GM12878 (cell line): ENCODE data around the gene SPOP. TPM values are rescaled to one million over a fixed set of nuclear protein-coding genes. Genes with fewer than 3 reads are reported as not detected.
A peak's percentile ranks its signal among the peaks of the same experiment; 100 is the strongest.

ENCODE experiments used
- ATF7 ChIP-seq: fragments of 450-650 bp; IDR thresholded peaks from 2 replicates; pipeline ENCODE4 v1.6.1; 2016; ENCODE audit warnings: low read depth, mild to moderate bottlenecking
- EZH2 ChIP-seq: IDR thresholded peaks from 2 replicates; pipeline ENCODE4 v1.6.1; 2012; ENCODE audit warnings: low read depth, mild to moderate bottlenecking, control low read depth, inconsistent platforms, low read length, borderline replicate concordance; ENCODE audit not compliant: control insufficient read depth
- IRF4 ChIP-seq: IDR thresholded peaks from 2 replicates; pipeline ENCODE4 v1.6.1; 2011; ENCODE audit warnings: low read depth, low read length
- KAT2A ChIP-seq: conservative IDR thresholded peaks from 2 replicates; pipeline ENCODE4 v1.6.1; 2011; ENCODE audit warnings: low read depth, low read length; ENCODE audit not compliant: control insufficient read depth
- MTA3 ChIP-seq: IDR thresholded peaks from 2 replicates; pipeline ENCODE4 v1.6.1; 2012; ENCODE audit warnings: low read length, inconsistent platforms, borderline replicate concordance
- NFXL1 ChIP-seq: fragments of 450-650 bp; IDR thresholded peaks from 2 replicates; pipeline ENCODE4 v1.6.1; 2017; ENCODE audit warnings: antibody characterized with exemption, mild to moderate bottlenecking, borderline replicate concordance
- NFYB ChIP-seq: IDR thresholded peaks from 2 replicates; pipeline ENCODE4 v1.6.1; 2011; ENCODE audit warnings: low read depth, mild to moderate bottlenecking, low read length, improper control_type of control experiment, moderate library complexity; ENCODE audit not compliant: insufficient read depth
- NR2F1 ChIP-seq: fragments of 450-650 bp; conservative IDR thresholded peaks from 2 replicates; pipeline ENCODE4 v1.6.1; 2017; ENCODE audit warnings: mild to moderate bottlenecking
- PAX8 ChIP-seq: fragments of 450-650 bp; IDR thresholded peaks from 2 replicates; pipeline ENCODE4 v1.6.1; 2017; ENCODE audit warnings: mild to moderate bottlenecking, moderate library complexity
- POLR2A ChIP-seq: IDR thresholded peaks from 2 replicates; pipeline ENCODE4 v1.6.1; 2011; ENCODE audit warnings: low read depth, mild to moderate bottlenecking, low read length
- RUNX3 ChIP-seq: IDR thresholded peaks from 2 replicates; pipeline ENCODE4 v1.6.1; 2012; ENCODE audit warnings: low read length, inconsistent platforms
- STAT1 ChIP-seq: fragments of 450-650 bp; conservative IDR thresholded peaks from 2 replicates; pipeline ENCODE4 v1.6.1; 2014; ENCODE audit warnings: antibody characterized with exemption, mild to moderate bottlenecking
- TBL1XR1 ChIP-seq: IDR thresholded peaks from 2 replicates; pipeline ENCODE4 v1.6.1; 2012; ENCODE audit warnings: low read depth, low read length, improper control_type of control experiment
- polyA plus RNA-seq, 11 experiments: library from polyadenylated mRNA; depleted of rRNA in 4 of 11; unstranded in 6 of 11; stranded (reverse) in 5 of 11; fragments of >200 nt; fragmentation: Nextera tagmentation in 4 of 11; fragmentation: Illumina TruSeq in 1 of 11; extraction: Ambion mirVana in 4 of 11; extraction: Trizol in 1 of 11; gene quantifications; 1 replicate in 1 of 11; 2 replicates in 10 of 11; pipeline versions ENCODE4 v1.2.1 to v1.2.3, GENCODE V29; 2011 to 2016; ENCODE audit warnings: inconsistent platforms in 2 of 11, missing spikeins in 2 of 11, low read depth in 1 of 11
- total RNA-seq, 4 experiments: library from RNA; depleted of rRNA in 3 of 4; stranded (reverse); fragments of >200 nt in 3 of 4; fragmentation: Illumina TruSeq in 1 of 4; extraction: Trizol in 1 of 4; gene quantifications; 2 replicates each; pipeline versions ENCODE4 v1.2.1 to v1.2.3, GENCODE V29; 2013 to 2021
- TF ChIP-seq, protein P1 (sequence below): fragments of 450-650 bp; IDR thresholded peaks from 2 replicates; pipeline ENCODE4 v1.6.1; 2018; ENCODE audit warnings: borderline replicate concordance, mild to moderate bottlenecking; ENCODE audit not compliant: partially characterized antibody
- TF ChIP-seq, protein P2 (sequence below): fragments of 450-650 bp; IDR thresholded peaks from 2 replicates; pipeline ENCODE4 v1.6.1; 2017; ENCODE audit warnings: mild to moderate bottlenecking
- TF ChIP-seq, protein P3 (sequence below): fragments of 450-650 bp; conservative IDR thresholded peaks from 2 replicates; pipeline ENCODE4 v1.6.1; 2017; ENCODE audit warnings: mild to moderate bottlenecking, moderate library complexity
- TF ChIP-seq, protein P4 (sequence below): fragments of 450-650 bp; formaldehyde crosslinking; IDR thresholded peaks from 2 replicates; pipeline ENCODE4 v1.4.0; 2022; ENCODE audit warnings: mild to moderate bottlenecking, moderate library complexity
- TF ChIP-seq, protein P5 (sequence below), 3 experiments: IDR thresholded peaks in 2 of 3; conservative IDR thresholded peaks in 1 of 3; 2 replicates each; pipeline ENCODE4 v1.5.1; 2011; ENCODE audit warnings: low read depth in 3 of 3, low read length in 3 of 3, mild to moderate bottlenecking in 3 of 3, control low read depth in 2 of 3, moderate library complexity in 2 of 3, inconsistent platforms in 1 of 3, mixed read lengths in 1 of 3; ENCODE audit not compliant: control insufficient read depth in 2 of 3, insufficient read depth in 1 of 3; ENCODE audit errors: extremely low read depth in 1 of 3

The SPOP gene
- total and polyA plus RNA-seq, 10 of the 15 experiments (the other 5 are each of a cell fraction or from before 2014, with no cell fraction given): 35.1 to 80.4 (median 44.7) TPM

DNA sequence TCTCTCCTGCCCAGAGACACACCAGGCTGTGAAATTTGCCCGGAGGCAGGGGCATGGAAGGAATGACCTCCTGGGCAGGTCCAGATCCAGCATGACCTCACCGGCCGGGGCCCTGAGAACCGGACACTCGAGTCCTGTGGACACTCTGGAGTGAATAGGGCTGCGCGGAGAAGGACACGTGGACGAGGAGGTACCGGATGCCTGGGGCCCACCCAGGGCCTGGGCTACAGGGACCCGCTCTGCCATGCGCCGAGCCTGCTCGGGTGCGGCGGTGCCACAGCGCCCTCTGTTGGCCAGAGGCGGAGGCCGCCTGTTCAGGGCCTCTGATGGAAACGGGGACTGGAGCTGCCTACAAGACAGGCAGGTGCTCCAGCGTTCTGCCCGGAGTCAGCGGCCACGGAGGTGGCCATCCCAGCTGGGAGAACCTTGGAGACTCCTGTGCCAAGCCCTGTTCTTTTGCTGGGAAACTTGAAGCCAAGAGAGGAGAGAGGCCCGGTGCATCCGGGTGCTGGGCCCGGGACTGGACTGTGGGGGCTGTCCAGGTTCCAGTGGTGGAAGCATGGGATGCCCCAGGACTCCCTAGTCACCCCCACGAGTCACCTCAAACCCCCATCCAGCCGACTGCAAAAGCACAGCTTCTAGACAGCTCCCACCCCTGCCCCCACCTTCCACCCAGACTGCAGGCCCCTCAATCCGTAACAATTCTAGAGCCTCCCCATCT is 121.5 kb downstream of the SPOP start (continued):
- TF ChIP-seq MTA3 (no peak), STAT1 (0 out of 2 replicates have a peak, but pooled peaks have one; percentile 47), ATF7 (no peak), POLR2A (no peak), RUNX3 (no peak), TBL1XR1 (no peak), PAX8 (no peak), IRF4 (no peak), KAT2A (no peak), EZH2 (no peak), NFYB (no peak), NR2F1 (0 out of 2 replicates have a peak, but pooled peaks have one; percentile 70), NFXL1 (no peak)
- TF ChIP-seq, protein P1, sequence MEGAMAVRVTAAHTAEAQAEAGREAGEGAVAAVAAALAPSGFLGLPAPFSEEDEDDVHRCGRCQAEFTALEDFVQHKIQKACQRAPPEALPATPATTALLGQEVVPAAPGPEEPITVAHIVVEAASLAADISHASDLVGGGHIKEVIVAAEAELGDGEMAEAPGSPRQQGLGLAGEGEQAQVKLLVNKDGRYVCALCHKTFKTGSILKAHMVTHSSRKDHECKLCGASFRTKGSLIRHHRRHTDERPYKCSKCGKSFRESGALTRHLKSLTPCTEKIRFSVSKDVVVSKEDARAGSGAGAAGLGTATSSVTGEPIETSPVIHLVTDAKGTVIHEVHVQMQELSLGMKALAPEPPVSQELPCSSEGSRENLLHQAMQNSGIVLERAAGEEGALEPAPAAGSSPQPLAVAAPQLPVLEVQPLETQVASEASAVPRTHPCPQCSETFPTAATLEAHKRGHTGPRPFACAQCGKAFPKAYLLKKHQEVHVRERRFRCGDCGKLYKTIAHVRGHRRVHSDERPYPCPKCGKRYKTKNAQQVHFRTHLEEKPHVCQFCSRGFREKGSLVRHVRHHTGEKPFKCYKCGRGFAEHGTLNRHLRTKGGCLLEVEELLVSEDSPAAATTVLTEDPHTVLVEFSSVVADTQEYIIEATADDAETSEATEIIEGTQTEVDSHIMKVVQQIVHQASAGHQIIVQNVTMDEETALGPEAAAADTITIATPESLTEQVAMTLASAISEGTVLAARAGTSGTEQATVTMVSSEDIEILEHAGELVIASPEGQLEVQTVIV: no peak
- TF ChIP-seq, protein P2, sequence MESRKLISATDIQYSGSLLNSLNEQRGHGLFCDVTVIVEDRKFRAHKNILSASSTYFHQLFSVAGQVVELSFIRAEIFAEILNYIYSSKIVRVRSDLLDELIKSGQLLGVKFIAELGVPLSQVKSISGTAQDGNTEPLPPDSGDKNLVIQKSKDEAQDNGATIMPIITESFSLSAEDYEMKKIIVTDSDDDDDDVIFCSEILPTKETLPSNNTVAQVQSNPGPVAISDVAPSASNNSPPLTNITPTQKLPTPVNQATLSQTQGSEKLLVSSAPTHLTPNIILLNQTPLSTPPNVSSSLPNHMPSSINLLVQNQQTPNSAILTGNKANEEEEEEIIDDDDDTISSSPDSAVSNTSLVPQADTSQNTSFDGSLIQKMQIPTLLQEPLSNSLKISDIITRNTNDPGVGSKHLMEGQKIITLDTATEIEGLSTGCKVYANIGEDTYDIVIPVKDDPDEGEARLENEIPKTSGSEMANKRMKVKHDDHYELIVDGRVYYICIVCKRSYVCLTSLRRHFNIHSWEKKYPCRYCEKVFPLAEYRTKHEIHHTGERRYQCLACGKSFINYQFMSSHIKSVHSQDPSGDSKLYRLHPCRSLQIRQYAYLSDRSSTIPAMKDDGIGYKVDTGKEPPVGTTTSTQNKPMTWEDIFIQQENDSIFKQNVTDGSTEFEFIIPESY: no peak
- TF ChIP-seq, protein P3, sequence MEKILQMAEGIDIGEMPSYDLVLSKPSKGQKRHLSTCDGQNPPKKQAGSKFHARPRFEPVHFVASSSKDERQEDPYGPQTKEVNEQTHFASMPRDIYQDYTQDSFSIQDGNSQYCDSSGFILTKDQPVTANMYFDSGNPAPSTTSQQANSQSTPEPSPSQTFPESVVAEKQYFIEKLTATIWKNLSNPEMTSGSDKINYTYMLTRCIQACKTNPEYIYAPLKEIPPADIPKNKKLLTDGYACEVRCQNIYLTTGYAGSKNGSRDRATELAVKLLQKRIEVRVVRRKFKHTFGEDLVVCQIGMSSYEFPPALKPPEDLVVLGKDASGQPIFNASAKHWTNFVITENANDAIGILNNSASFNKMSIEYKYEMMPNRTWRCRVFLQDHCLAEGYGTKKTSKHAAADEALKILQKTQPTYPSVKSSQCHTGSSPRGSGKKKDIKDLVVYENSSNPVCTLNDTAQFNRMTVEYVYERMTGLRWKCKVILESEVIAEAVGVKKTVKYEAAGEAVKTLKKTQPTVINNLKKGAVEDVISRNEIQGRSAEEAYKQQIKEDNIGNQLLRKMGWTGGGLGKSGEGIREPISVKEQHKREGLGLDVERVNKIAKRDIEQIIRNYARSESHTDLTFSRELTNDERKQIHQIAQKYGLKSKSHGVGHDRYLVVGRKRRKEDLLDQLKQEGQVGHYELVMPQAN: no peak
- TF ChIP-seq, protein P4, sequence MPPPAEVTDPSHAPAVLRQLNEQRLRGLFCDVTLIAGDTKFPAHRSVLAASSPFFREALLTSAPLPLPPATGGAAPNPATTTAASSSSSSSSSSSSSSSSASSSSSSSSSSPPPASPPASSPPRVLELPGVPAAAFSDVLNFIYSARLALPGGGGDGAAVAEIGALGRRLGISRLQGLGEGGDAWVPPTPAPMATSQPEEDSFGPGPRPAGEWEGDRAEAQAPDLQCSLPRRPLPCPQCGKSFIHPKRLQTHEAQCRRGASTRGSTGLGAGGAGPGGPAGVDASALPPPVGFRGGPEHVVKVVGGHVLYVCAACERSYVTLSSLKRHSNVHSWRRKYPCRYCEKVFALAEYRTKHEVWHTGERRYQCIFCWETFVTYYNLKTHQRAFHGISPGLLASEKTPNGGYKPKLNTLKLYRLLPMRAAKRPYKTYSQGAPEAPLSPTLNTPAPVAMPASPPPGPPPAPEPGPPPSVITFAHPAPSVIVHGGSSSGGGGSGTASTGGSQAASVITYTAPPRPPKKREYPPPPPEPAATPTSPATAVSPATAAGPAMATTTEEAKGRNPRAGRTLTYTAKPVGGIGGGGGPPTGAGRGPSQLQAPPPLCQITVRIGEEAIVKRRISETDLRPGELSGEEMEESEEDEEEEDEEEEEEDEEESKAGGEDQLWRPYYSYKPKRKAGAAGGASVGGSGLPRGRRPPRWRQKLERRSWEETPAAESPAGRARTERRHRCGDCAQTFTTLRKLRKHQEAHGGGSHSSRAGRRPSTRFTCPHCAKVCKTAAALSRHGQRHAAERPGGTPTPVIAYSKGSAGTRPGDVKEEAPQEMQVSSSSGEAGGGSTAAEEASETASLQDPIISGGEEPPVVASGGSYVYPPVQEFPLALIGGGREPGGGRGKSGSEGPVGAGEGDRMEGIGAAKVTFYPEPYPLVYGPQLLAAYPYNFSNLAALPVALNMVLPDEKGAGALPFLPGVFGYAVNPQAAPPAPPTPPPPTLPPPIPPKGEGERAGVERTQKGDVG (CRISPR knock-in tag): no peak
- TF ChIP-seq, protein P5, sequence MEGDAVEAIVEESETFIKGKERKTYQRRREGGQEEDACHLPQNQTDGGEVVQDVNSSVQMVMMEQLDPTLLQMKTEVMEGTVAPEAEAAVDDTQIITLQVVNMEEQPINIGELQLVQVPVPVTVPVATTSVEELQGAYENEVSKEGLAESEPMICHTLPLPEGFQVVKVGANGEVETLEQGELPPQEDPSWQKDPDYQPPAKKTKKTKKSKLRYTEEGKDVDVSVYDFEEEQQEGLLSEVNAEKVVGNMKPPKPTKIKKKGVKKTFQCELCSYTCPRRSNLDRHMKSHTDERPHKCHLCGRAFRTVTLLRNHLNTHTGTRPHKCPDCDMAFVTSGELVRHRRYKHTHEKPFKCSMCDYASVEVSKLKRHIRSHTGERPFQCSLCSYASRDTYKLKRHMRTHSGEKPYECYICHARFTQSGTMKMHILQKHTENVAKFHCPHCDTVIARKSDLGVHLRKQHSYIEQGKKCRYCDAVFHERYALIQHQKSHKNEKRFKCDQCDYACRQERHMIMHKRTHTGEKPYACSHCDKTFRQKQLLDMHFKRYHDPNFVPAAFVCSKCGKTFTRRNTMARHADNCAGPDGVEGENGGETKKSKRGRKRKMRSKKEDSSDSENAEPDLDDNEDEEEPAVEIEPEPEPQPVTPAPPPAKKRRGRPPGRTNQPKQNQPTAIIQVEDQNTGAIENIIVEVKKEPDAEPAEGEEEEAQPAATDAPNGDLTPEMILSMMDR (IDR thresholded peaks at IDR 0.05 in 2 of 3, conservative IDR thresholded peaks at IDR 0.05 in 1 of 3; ENCODE audit: control insufficient read depth in 2 of 3, extremely low read depth in 1 of 3, insufficient read depth in 1 of 3, low read depth in 3 of 3, low read length in 3 of 3): peak; percentile 95 to 97 (median 96); a peak in 5 of 6 replicates
